HEK293 (cell line): ENCODE measurements around the gene HTR6.

Source experiments
- CTCF ChIA-PET: fragments of 350-600 bp; formaldehyde crosslinking; extraction: SDS; loops from one replicate; lab custom pipeline; 2021; ENCODE audit warnings: antibody characterized with exemption; lab: Yijun Ruan, JAX
- POLR2A ChIA-PET: fragments of 300-600 bp; formaldehyde crosslinking; extraction: SDS; loops from one replicate; lab custom pipeline; 2020; ENCODE audit warnings: antibody characterized with exemption, inconsistent platforms; lab: Yijun Ruan, JAX
- H3K27ac ChIP-seq: fragments of 200-500 bp; sonication (Bioruptor generic); 2 replicates; pipeline ENCODE4 v1.5.1; 2014; ENCODE audit warnings: low read depth, low read length, control low read depth, inconsistent platforms; ENCODE audit errors: extremely low read depth
- H3K36me3 ChIP-seq, 2 experiments: fragments of 200-500 bp in 1 of 2; sonication (Bioruptor generic) in 1 of 2; 1 replicate in 1 of 2; 2 replicates in 1 of 2; pipeline ENCODE4 v1.5.1; 2014 to 2017; ENCODE audit warnings: inconsistent platforms in 2 of 2, low read length in 2 of 2; ENCODE audit not compliant: control insufficient read depth in 2 of 2, insufficient read depth in 1 of 2
- H3K4me1 ChIP-seq: fragments of 200-500 bp; sonication (Bioruptor generic); 2 replicates; pipeline ENCODE4 v1.5.1; 2014; ENCODE audit warnings: mild to moderate bottlenecking, low read length, inconsistent platforms; ENCODE audit not compliant: control insufficient read depth, insufficient read depth
- H3K4me3 ChIP-seq: 2 replicates; pipeline ENCODE4 v1.5.1; 2011; ENCODE audit warnings: low read depth, mild to moderate bottlenecking, control low read depth, low read length, moderate library complexity
- H3K9me3 ChIP-seq: fragments of 200-500 bp; sonication (Bioruptor generic); 2 replicates; pipeline ENCODE4 v1.5.1; 2014; ENCODE audit warnings: low read depth, low read length, inconsistent platforms; ENCODE audit not compliant: control insufficient read depth, insufficient read depth
- HOXC10 ChIP-seq: sonication (generic); formaldehyde crosslinking; IDR thresholded peaks from 2 replicates; pipeline ENCODE4 v1.8.1; 2023; ENCODE audit warnings: mild to moderate bottlenecking, missing genetic modification reagents
- OVOL3 ChIP-seq: fragments of 450-650 bp; formaldehyde crosslinking; IDR thresholded peaks from 2 replicates; pipeline ENCODE4 v1.5.1; 2016; ENCODE audit warnings: missing biosample characterization, missing genetic modification characterization
- PRDM1 ChIP-seq: fragments of 450-650 bp; formaldehyde crosslinking; IDR thresholded peaks from 2 replicates; pipeline ENCODE4; 2016; ENCODE audit warnings: missing biosample characterization, missing genetic modification characterization
- PRDM6 ChIP-seq: fragments of 450-650 bp; formaldehyde crosslinking; IDR thresholded peaks from 2 replicates; pipeline ENCODE4 v1.5.1; 2017; ENCODE audit warnings: missing biosample characterization, missing genetic modification characterization
- REST ChIP-seq: fragments of 450-650 bp; formaldehyde crosslinking; IDR thresholded peaks from 2 replicates; pipeline ENCODE4 v1.5.1; 2016; ENCODE audit warnings: missing biosample characterization, missing genetic modification characterization
- SALL2 ChIP-seq: fragments of 450-650 bp; formaldehyde crosslinking; IDR thresholded peaks from 2 replicates; pipeline ENCODE4 v1.5.0; 2017; ENCODE audit warnings: missing biosample characterization, mild to moderate bottlenecking, missing genetic modification characterization, borderline replicate concordance
- ZNF214 ChIP-seq: fragments of 450-650 bp; formaldehyde crosslinking; IDR thresholded peaks from 2 replicates; pipeline ENCODE4 v1.5.1; 2017; ENCODE audit warnings: missing biosample characterization, mild to moderate bottlenecking, missing genetic modification characterization, borderline replicate concordance
- ZNF239 ChIP-seq: fragments of 450-650 bp; formaldehyde crosslinking; IDR thresholded peaks from 2 replicates; pipeline ENCODE4 v1.5.1; 2016; ENCODE audit warnings: missing biosample characterization, missing genetic modification characterization
- ZNF292 ChIP-seq: fragments of 450-650 bp; formaldehyde crosslinking; IDR thresholded peaks from 2 replicates; pipeline ENCODE4 v1.5.1; 2016; ENCODE audit warnings: low read depth, missing biosample characterization, missing genetic modification characterization, borderline replicate concordance
- ZNF335 ChIP-seq: fragments of 450-650 bp; formaldehyde crosslinking; conservative IDR thresholded peaks from 2 replicates; pipeline ENCODE4 v1.5.1; 2016; ENCODE audit warnings: missing biosample characterization, missing genetic modification characterization
- ZNF394 ChIP-seq: fragments of 450-650 bp; formaldehyde crosslinking; IDR thresholded peaks from 2 replicates; pipeline ENCODE4 v1.5.1; 2016; ENCODE audit warnings: missing biosample characterization, missing genetic modification characterization, mild to moderate bottlenecking, moderate library complexity, borderline replicate concordance
- ZNF600 ChIP-seq: fragments of 450-650 bp; formaldehyde crosslinking; IDR thresholded peaks from 2 replicates; pipeline ENCODE4 v1.5.1; 2016; ENCODE audit warnings: missing biosample characterization, missing genetic modification characterization
- ZNF624 ChIP-seq: fragments of 450-650 bp; formaldehyde crosslinking; IDR thresholded peaks from 2 replicates; pipeline ENCODE4 v1.5.1; 2017; ENCODE audit warnings: missing biosample characterization, missing genetic modification characterization
- ZNF660 ChIP-seq: fragments of 450-650 bp; IDR thresholded peaks from 2 replicates; pipeline ENCODE4 v1.5.1; 2018; ENCODE audit warnings: missing biosample characterization, mild to moderate bottlenecking, missing genetic modification characterization
- ZNF791 ChIP-seq: fragments of 450-650 bp; formaldehyde crosslinking; IDR thresholded peaks from 2 replicates; pipeline ENCODE4 v1.5.1; 2016; ENCODE audit warnings: missing biosample characterization, missing genetic modification characterization
- ZNF843 ChIP-seq: fragments of 450-650 bp; formaldehyde crosslinking; IDR thresholded peaks from 2 replicates; pipeline ENCODE4 v1.5.1; 2016; ENCODE audit warnings: missing biosample characterization, missing genetic modification characterization
- ZSCAN30 ChIP-seq: fragments of 450-650 bp; IDR thresholded peaks from 2 replicates; pipeline ENCODE4 v1.5.1; 2018; ENCODE audit warnings: missing biosample characterization, mild to moderate bottlenecking, missing genetic modification characterization, moderate library complexity

The HTR6 gene

GRCh38 chr1:19680644-19681043 lies 16.0 kb downstream of the HTR6 start:
- POLR2A ChIA-PET = no interaction called here

GRCh38 chr1:19682257-19682656 lies 17.6 kb downstream of the HTR6 start:
- Histone ChIP-seq H3K4me3 (no peak overlapping the region), H3K27ac (no peak overlapping the region), H3K36me3 (no peaks in the 10 kb centered on the region), H3K4me1 (no peaks in the 10 kb centered on the region), H3K9me3 (no peaks in the 10 kb centered on the region)
- POLR2A ChIA-PET = no interaction called here
- no peak for TF ChIP-seq ZSCAN30 (tag by site-specific recombination)
- TF ChIP-seq ZNF239 (tag by site-specific recombination) = no peak
- no peak for TF ChIP-seq ZNF292
- TF ChIP-seq ZNF600 = no peak
- TF ChIP-seq HOXC10 (CRISPR knock-in tag) = no peak
- TF ChIP-seq ZNF624 (tag by site-specific recombination) = no peak
- no peak for TF ChIP-seq PRDM6
- no peak for TF ChIP-seq SALL2 (tag by site-specific recombination)
- TF ChIP-seq ZNF394 = no peak
- no peak for TF ChIP-seq ZNF843 (tag by site-specific recombination)
- TF ChIP-seq ZNF791 (tag by site-specific recombination) = no peak
- CTCF ChIA-PET = interaction anchor here (0.9 to 2.7 kb wide), 2 partner anchors 20 to 22 kb away, joined by 5 to 12 read pairs; no protein-coding TSS in a partner anchor

More at GRCh38 chr1:19680644-19681043, 16.0 kb downstream of the HTR6 start:
- no peaks in the 10 kb centered on the region for H3K4me1 ChIP-seq
- CTCF ChIA-PET = interaction anchor here (0.7 to 2.7 kb wide), 3 partner anchors 15 to 24 kb away, joined by 6 to 14 read pairs (median 12); no protein-coding TSS in a partner anchor
- H3K36me3 ChIP-seq = no peaks in the 10 kb centered on the region
- H3K4me3 ChIP-seq = no peak overlapping the region
- H3K27ac ChIP-seq = no peak overlapping the region
- H3K9me3 ChIP-seq = no peaks in the 10 kb centered on the region
- TF ChIP-seq ZNF214 (no peak), REST (tag by site-specific recombination) (peak; percentile 60; the same call in 1 of the 2 replicates)

- ChIA-PET CTCF (interaction anchor here (0.9 to 2.7 kb wide), 2 partner anchors 21 to 22 kb away, joined by 5 to 12 read pairs; no protein-coding TSS in a partner anchor), POLR2A (interaction anchor here (0.6 kb wide), 1 partner anchor 21 kb away, joined by 3 read pairs; no protein-coding TSS in a partner anchor)
- TF ChIP-seq OVOL3 (tag by site-specific recombination) (no peak), PRDM1 (tag by site-specific recombination) (no peak), ZNF660 (no peak), ZNF335 (tag by site-specific recombination) (peak; percentile 69)
These were observed 18.2 kb downstream of the HTR6 start for GRCh38 chr1:19682901-19683300.

More at GRCh38 chr1:19682901-19683300, 18.2 kb downstream of the HTR6 start:
- Histone ChIP-seq H3K4me3 (no peak overlapping the region), H3K36me3 (no peaks in the 10 kb centered on the region), H3K9me3 (no peaks in the 10 kb centered on the region), H3K27ac (no peak overlapping the region), H3K4me1 (no peaks in the 10 kb centered on the region)
